HCT116 (cell line): Measurements from ENCODE around the gene SOX1.

Experiments
- CBX3 ChIP-seq: IDR thresholded peaks from 2 replicates; pipeline ENCODE4 v1.6.1; 2012; ENCODE audit warnings: low read depth
- CTCF ChIP-seq, 3 experiments: fragments of 200-600 bp in 1 of 3; sonication (generic) in 1 of 3; IDR thresholded peaks in 2 of 3; conservative IDR thresholded peaks in 1 of 3; 2 replicates each; pipeline ENCODE4 v1.5.1; 2012 to 2017; ENCODE audit warnings: low read depth in 2 of 3, low read length in 2 of 3, antibody characterized with exemption in 1 of 3, borderline replicate concordance in 1 of 3, control low read depth in 1 of 3, mild to moderate bottlenecking in 1 of 3, mixed read lengths in 1 of 3, mixed run types in 1 of 3, moderate library complexity in 1 of 3; ENCODE audit not compliant: insufficient read depth in 1 of 3
- EZH2phosphoT487 ChIP-seq: fragments of 200-600 bp; IDR thresholded peaks from 2 replicates; pipeline ENCODE4 v1.6.1; 2018; ENCODE audit warnings: antibody characterized with exemption, borderline replicate concordance
- JUND ChIP-seq: IDR thresholded peaks from 2 replicates; pipeline ENCODE4 v1.6.1; 2012
- MAX ChIP-seq: IDR thresholded peaks from 2 replicates; pipeline ENCODE4 v1.6.1; 2012
- POLR2A ChIP-seq: IDR thresholded peaks from 2 replicates; pipeline ENCODE4 v1.7.0; 2011; ENCODE audit warnings: borderline replicate concordance; ENCODE audit not compliant: insufficient read depth, insufficient read length; ENCODE audit errors: extremely low read depth
- POLR2AphosphoS5 ChIP-seq: IDR thresholded peaks from 2 replicates; pipeline ENCODE4 v1.6.1; 2011; ENCODE audit warnings: mild to moderate bottlenecking, low read depth, low read length, moderate library complexity
- RAD21 ChIP-seq: IDR thresholded peaks from 2 replicates; pipeline ENCODE4 v1.6.1; 2012; ENCODE audit warnings: low read depth, mild to moderate bottlenecking
- REST ChIP-seq: IDR thresholded peaks from 2 replicates; pipeline ENCODE4 v1.6.1; 2012; ENCODE audit warnings: low read depth
- SIN3A ChIP-seq: IDR thresholded peaks from 2 replicates; pipeline ENCODE4 v1.6.1; 2012; ENCODE audit warnings: low read depth
- ZFX ChIP-seq: fragments of 450-650 bp; IDR thresholded peaks from 2 replicates; pipeline ENCODE4 v1.6.1; 2017
- ZNF274 ChIP-seq: fragments of 200-500 bp; sonication (Bioruptor generic); IDR thresholded peaks from 2 replicates; pipeline ENCODE4 v1.6.1; 2014; ENCODE audit warnings: mild to moderate bottlenecking, low read depth, low read length, inconsistent platforms

- TF ChIP-seq JUND (no peak), RAD21 (no peak), POLR2AphosphoS5 (no peak), ZFX (no peak), CTCF (IDR thresholded peaks at IDR 0.05 in 2 of 3, conservative IDR thresholded peaks at IDR 0.05 in 1 of 3; ENCODE audit: borderline replicate concordance in 1 of 3, insufficient read depth in 1 of 3, low read depth in 2 of 3, low read length in 2 of 3) (no peak), MAX (no peak), REST (no peak), SIN3A (no peak), CBX3 (no peak), ZNF274 (no peak), POLR2A (no peak), EZH2phosphoT487 (no peak)
Measured at GRCh38 chr13:112113348-112113747, 46.4 kb downstream of the SOX1 start.
